Measurements from ENCODE around the gene ABCG4.
A peak's percentile ranks its signal among the peaks of the same experiment; 100 is the strongest.

Gene ABCG4

DNA sequence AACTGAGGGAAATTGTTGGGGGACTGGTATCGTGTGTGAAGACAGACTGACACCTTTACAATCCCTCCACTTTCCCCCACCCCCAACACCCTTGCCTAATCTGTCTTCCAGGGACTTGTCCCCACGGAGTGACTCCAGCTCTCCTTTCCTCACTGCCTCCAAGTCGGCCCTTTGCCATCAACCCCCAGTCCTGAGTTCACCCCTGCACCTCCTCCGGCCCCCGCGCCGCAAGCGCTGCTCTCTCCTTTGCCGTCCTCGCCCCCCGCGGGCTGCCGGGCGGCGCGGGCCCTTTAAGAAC, 183 bp upstream of the ABCG4 start:
- DNase-seq (ENCODE audit: low read depth, low spot score), result no peak
- Histone ChIP-seq H3K4me3 (ENCODE audit: insufficient read length, low read depth) (peak overlapping the region; percentile 58), H3K9ac (ENCODE audit: insufficient read length, low read depth) (peak overlapping the region; percentile 73), H3K27me3 (ENCODE audit: insufficient read depth, insufficient read length) (peaks cover 46% of the 10 kb centered on the region), H3K36me3 (ENCODE audit: insufficient read depth, insufficient read length, low read length) (no peaks in the 10 kb centered on the region), H3K4me1 (ENCODE audit: insufficient read depth, insufficient read length) (peaks cover 8% of the 10 kb centered on the region), H3K9me3 (ENCODE audit: insufficient read depth, low read length) (no peaks in the 10 kb centered on the region)
- TF ChIP-seq YY1 (IDR thresholded peaks at IDR 0.05; ENCODE audit: insufficient read depth, insufficient read length), result no peak
- no peak for TF ChIP-seq ZNF274 (IDR thresholded peaks at IDR 0.05; ENCODE audit: low read depth, low read length)
- TF ChIP-seq SUZ12 (IDR thresholded peaks at IDR 0.05; ENCODE audit: extremely low read depth, insufficient read depth, insufficient read length), result no peak

GRCh38 chr11:119149786-119150275, 979 bp downstream of the ABCG4 start:
- Histone ChIP-seq H3K4me1 (ENCODE audit: insufficient read depth, insufficient read length) (peaks cover 8% of the 10 kb centered on the region), H3K4me3 (ENCODE audit: insufficient read length, low read depth) (peak overlapping the region; percentile 58), H3K27me3 (ENCODE audit: insufficient read depth, insufficient read length) (peaks cover 46% of the 10 kb centered on the region), H3K9ac (ENCODE audit: insufficient read length, low read depth) (peak overlapping the region; percentile 73), H3K9me3 (ENCODE audit: insufficient read depth, low read length) (no peaks in the 10 kb centered on the region), H3K36me3 (ENCODE audit: insufficient read depth, insufficient read length, low read length) (no peaks in the 10 kb centered on the region)
- no peak for DNase-seq (ENCODE audit: low read depth, low spot score)
- TF ChIP-seq SUZ12 (IDR thresholded peaks at IDR 0.05; ENCODE audit: extremely low read depth, insufficient read depth, insufficient read length) (no peak), ZNF274 (IDR thresholded peaks at IDR 0.05; ENCODE audit: low read depth, low read length) (no peak), YY1 (IDR thresholded peaks at IDR 0.05; ENCODE audit: insufficient read depth, insufficient read length) (no peak)

- DNase-seq (ENCODE audit: low read depth, low spot score), result no peak
- no peak for TF ChIP-seq SUZ12 (IDR thresholded peaks at IDR 0.05; ENCODE audit: extremely low read depth, insufficient read depth, insufficient read length)
- no peak for TF ChIP-seq YY1 (IDR thresholded peaks at IDR 0.05; ENCODE audit: insufficient read depth, insufficient read length)
- TF ChIP-seq ZNF274 (IDR thresholded peaks at IDR 0.05; ENCODE audit: low read depth, low read length), result no peak
- H3K4me1 ChIP-seq (ENCODE audit: insufficient read depth, insufficient read length), result peaks cover 5% of the 10 kb centered on the region
- no peaks in the 10 kb centered on the region for H3K36me3 ChIP-seq (ENCODE audit: insufficient read depth, insufficient read length, low read length)
- no peaks in the 10 kb centered on the region for H3K9me3 ChIP-seq (ENCODE audit: insufficient read depth, low read length)
- H3K9ac ChIP-seq (ENCODE audit: insufficient read length, low read depth), result no peak overlapping the region
- no peak overlapping the region for H3K4me3 ChIP-seq (ENCODE audit: insufficient read length, low read depth)
- H3K27me3 ChIP-seq (ENCODE audit: insufficient read depth, insufficient read length), result peaks cover 46% of the 10 kb centered on the region
Observed at GRCh38 chr11:119152043-119152442, 3.2 kb downstream of the ABCG4 start.

DNA sequence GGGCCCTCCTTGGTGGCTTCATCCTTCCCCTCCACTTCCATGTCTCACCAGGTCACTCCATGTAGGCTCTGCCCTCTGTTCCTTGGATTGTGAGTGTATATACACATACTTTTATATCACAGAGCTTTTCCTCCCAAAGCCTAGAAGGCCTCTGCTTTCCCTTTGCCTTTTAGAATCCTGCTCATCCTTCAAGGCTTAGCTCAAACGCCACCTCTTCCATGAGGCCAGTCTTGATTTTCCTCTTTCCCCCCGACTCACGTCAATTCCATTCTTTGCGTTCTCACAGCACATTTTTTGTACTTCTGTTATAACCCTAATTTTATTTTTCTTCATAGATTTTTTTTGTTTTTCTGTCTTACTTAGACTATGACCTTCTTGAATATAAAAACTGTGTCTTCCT, 3.8 kb downstream of the ABCG4 start:
- H3K4me1 ChIP-seq (ENCODE audit: insufficient read depth, insufficient read length), result peaks cover 5% of the 10 kb centered on the region
- H3K36me3 ChIP-seq (ENCODE audit: insufficient read depth, insufficient read length, low read length), result no peaks in the 10 kb centered on the region
- H3K4me3 ChIP-seq (ENCODE audit: insufficient read length, low read depth), result no peak overlapping the region
- TF ChIP-seq YY1 (IDR thresholded peaks at IDR 0.05; ENCODE audit: insufficient read depth, insufficient read length) (no peak), ZNF274 (IDR thresholded peaks at IDR 0.05; ENCODE audit: low read depth, low read length) (no peak), SUZ12 (IDR thresholded peaks at IDR 0.05; ENCODE audit: extremely low read depth, insufficient read depth, insufficient read length) (no peak)
- no peaks in the 10 kb centered on the region for H3K9me3 ChIP-seq (ENCODE audit: insufficient read depth, low read length)
- peaks cover 43% of the 10 kb centered on the region for H3K27me3 ChIP-seq (ENCODE audit: insufficient read depth, insufficient read length)
- no peak overlapping the region for H3K9ac ChIP-seq (ENCODE audit: insufficient read length, low read depth)
- DNase-seq (ENCODE audit: low read depth, low spot score), result no peak

DNA sequence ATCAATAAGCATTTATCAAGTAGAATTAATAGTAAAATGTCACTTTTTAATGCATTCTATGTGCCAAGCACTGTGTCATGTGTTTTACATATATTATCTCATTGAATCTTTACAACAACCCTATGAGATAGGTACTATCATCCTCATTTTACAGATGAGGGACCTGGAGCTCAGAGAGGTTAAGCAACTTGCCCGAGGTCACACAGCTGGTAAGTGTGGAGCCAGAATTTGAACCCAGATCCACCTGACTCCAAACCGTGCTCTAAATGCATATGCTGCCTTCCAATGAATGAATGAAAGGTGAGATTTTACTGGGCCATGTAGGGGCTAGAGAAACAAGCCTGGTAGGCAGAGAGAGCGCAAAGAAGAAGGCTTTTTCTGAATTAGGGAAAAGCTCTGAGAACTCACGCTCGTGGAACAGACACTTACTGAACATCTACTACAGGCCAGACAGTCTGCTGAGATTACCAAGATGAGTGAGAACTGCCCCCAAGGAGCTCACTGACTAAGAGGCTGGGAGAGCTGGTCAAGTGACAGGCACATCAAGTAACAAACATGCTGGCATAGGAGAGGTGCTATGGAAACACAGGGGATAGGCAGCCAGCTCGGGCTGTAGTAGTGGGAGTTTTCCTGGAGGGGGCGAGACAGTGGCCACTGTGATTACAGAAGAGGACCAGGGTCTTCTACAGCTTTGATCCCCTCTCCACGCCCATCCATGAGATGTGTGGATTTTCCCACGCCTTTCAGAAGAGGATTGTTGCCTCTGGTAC, 4.4 kb downstream of the ABCG4 start:
- Histone ChIP-seq H3K9me3 (ENCODE audit: insufficient read depth, low read length) (no peaks in the 10 kb centered on the region), H3K36me3 (ENCODE audit: insufficient read depth, insufficient read length, low read length) (no peaks in the 10 kb centered on the region), H3K27me3 (ENCODE audit: insufficient read depth, insufficient read length) (peaks cover 36% of the 10 kb centered on the region), H3K4me3 (ENCODE audit: insufficient read length, low read depth) (no peak overlapping the region), H3K4me1 (ENCODE audit: insufficient read depth, insufficient read length) (peaks cover 2% of the 10 kb centered on the region), H3K9ac (ENCODE audit: insufficient read length, low read depth) (no peak overlapping the region)
- no peak for TF ChIP-seq YY1 (IDR thresholded peaks at IDR 0.05; ENCODE audit: insufficient read depth, insufficient read length)
- TF ChIP-seq ZNF274 (IDR thresholded peaks at IDR 0.05; ENCODE audit: low read depth, low read length), result no peak
- TF ChIP-seq SUZ12 (IDR thresholded peaks at IDR 0.05; ENCODE audit: extremely low read depth, insufficient read depth, insufficient read length), result no peak
- DNase-seq (ENCODE audit: low read depth, low spot score), result no peak

- H3K4me1 ChIP-seq (ENCODE audit: insufficient read depth, insufficient read length), result no peaks in the 10 kb centered on the region
- H3K9ac ChIP-seq (ENCODE audit: insufficient read length, low read depth), result no peak overlapping the region
- H3K9me3 ChIP-seq (ENCODE audit: insufficient read depth, low read length), result no peaks in the 10 kb centered on the region
- H3K4me3 ChIP-seq (ENCODE audit: insufficient read length, low read depth), result no peak overlapping the region
- H3K36me3 ChIP-seq (ENCODE audit: insufficient read depth, insufficient read length, low read length), result no peaks in the 10 kb centered on the region
- peaks cover 29% of the 10 kb centered on the region for H3K27me3 ChIP-seq (ENCODE audit: insufficient read depth, insufficient read length)
- no peak for DNase-seq (ENCODE audit: low read depth, low spot score)
- no peak for TF ChIP-seq ZNF274 (IDR thresholded peaks at IDR 0.05; ENCODE audit: low read depth, low read length)
- no peak for TF ChIP-seq SUZ12 (IDR thresholded peaks at IDR 0.05; ENCODE audit: extremely low read depth, insufficient read depth, insufficient read length)
- TF ChIP-seq YY1 (IDR thresholded peaks at IDR 0.05; ENCODE audit: insufficient read depth, insufficient read length), result no peak
Observed at GRCh38 chr11:119154178-119154577, 5.3 kb downstream of the ABCG4 start.

DNA sequence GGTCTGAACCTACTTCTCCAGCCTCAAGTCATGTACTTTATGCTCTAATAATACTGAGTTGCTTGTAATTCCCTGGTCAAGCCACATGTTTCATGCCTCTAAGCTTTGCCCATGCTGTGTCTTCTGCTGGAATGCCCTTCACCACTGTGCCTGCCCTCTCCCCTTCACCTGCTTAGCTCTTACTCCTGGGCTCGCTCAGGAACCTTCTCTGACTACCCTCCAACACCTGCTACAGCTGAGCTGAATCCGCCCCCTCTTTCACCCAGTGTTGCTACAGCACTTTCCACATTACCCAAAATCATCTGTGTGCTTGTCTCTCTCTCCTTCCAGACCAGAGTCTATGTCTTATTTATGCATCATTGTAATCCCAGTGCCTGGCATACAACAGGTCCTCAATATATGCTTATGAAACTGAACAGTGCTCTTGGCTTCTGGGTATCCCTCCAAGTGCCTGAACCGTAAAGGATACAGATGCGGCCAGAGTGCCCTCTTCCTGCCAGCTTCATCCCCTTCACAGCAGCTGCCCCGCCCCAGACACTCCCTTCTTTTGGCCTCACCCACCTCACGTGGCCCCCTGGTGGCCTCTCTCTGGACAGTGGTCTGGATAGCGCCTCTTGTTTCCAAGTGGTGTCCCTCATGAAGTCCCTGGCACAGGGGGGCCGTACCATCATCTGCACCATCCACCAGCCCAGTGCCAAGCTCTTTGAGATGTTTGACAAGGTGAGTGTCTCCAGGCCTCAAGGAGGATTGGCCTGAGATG, 7.1 kb downstream of the ABCG4 start:
- Histone ChIP-seq H3K9ac (ENCODE audit: insufficient read length, low read depth) (no peak overlapping the region), H3K27me3 (ENCODE audit: insufficient read depth, insufficient read length) (peaks cover 13% of the 10 kb centered on the region), H3K9me3 (ENCODE audit: insufficient read depth, low read length) (no peaks in the 10 kb centered on the region), H3K4me1 (ENCODE audit: insufficient read depth, insufficient read length) (no peaks in the 10 kb centered on the region), H3K4me3 (ENCODE audit: insufficient read length, low read depth) (no peak overlapping the region), H3K36me3 (ENCODE audit: insufficient read depth, insufficient read length, low read length) (no peaks in the 10 kb centered on the region)
- no peak for DNase-seq (ENCODE audit: low read depth, low spot score)
- TF ChIP-seq ZNF274 (IDR thresholded peaks at IDR 0.05; ENCODE audit: low read depth, low read length) (no peak), YY1 (IDR thresholded peaks at IDR 0.05; ENCODE audit: insufficient read depth, insufficient read length) (no peak)

Data from NT2/D1 (cell line).